Omental fat pad (tissue), 4 donors: Measurements from ENCODE around the gene DNAI2. TPM values are rescaled to one million over a fixed set of nuclear protein-coding genes. Genes with fewer than 3 reads are reported as not detected.

ENCODE experiments used
- ATAC-seq: fragments of 150-250 bp; one replicate; pipeline ENCODE4 v1.9.1; 2016; ENCODE audit warnings: mild to moderate bottlenecking, moderate library complexity; ENCODE audit not compliant: low FRiP score
- DNase-seq: peaks from one replicate; pipeline ENCODE4 v3.0.0-alpha.2; 2019; ENCODE audit warnings: low spot score
- CTCF ChIP-seq, 3 donors: fragments of 450-650 bp; IDR thresholded peaks; one replicate each; pipeline ENCODE4 v1.5.1; 2016 to 2017; ENCODE audit warnings: antibody characterized with exemption in 3 of 3, mild to moderate bottlenecking in 3 of 3, moderate library complexity in 2 of 3
- total RNA-seq, 4 donors: library from RNA; depleted of rRNA; stranded (reverse); fragments of >200 nt; gene quantifications; one replicate each; pipeline ENCODE4 v1.1.0, GENCODE V29; 2016

DNAI2 gene
- total RNA-seq, 4 donors from 2014 or later: not detected

GRCh38 chr17:74359916-74360315, 85.9 kb downstream of the DNAI2 start:
- no peak for DNase-seq
- no peak for ATAC-seq
- no peak for TF ChIP-seq CTCF (IDR thresholded peaks at IDR 0.05)

- ATAC-seq (no peak), DNase-seq (no peak)
- no peak for TF ChIP-seq CTCF (IDR thresholded peaks at IDR 0.05)
Measured at GRCh38 chr17:74360899-74361229, 86.8 kb downstream of the DNAI2 start.

- peak; percentile 60 for ATAC-seq
- DNase-seq: peak; percentile 35
- peak in 1 of 3 donors; percentile 17 for TF ChIP-seq CTCF (IDR thresholded peaks at IDR 0.05)
Measured at GRCh38 chr17:74361230-74362068, 87.4 kb downstream of the DNAI2 start, which contains the start of gene BTBD17. BTBD17 (minus strand) TSS chr17:74361868; CDS start chr17:74361819, 49 bp downstream.

- no peak for DNase-seq
- ATAC-seq: no peak
- TF ChIP-seq CTCF (IDR thresholded peaks at IDR 0.05): no peak
Measured at GRCh38 chr17:74362069-74362405, 88.0 kb downstream of the DNAI2 start.

- no peak for DNase-seq
- TF ChIP-seq CTCF (IDR thresholded peaks at IDR 0.05): no peak
- no peak for ATAC-seq
Measured at GRCh38 chr17:74362810-74363498, 88.9 kb downstream of the DNAI2 start.

Other genes with a start within 250 kb of the DNAI2 start
- gene RPL38, start 70.6 kb upstream of the DNAI2 start, total RNA-seq: 100 to 1,000 TPM; 333 to 392 (median 362) TPM
- 1 to 10 TPM; 5.9 to 9.0 (median 7.9) TPM for gene TTYH2, start 60.7 kb upstream of the DNAI2 start, total RNA-seq
- 1 to 10 TPM in 2 of 4 donors, under 1 TPM in 2; 0.72 to 2.4 (median 1.4) TPM for gene KIF19, start 52.0 kb downstream of the DNAI2 start, total RNA-seq
- under 1 TPM in 1 of 4 donors, not detected in 3; 0.36 TPM for gene BTBD17, start 87.6 kb downstream of the DNAI2 start, total RNA-seq
- gene GPR142, start 93.3 kb downstream of the DNAI2 start, total RNA-seq: not detected
- 10 to 100 TPM; 11.5 to 29.0 (median 16.0) TPM for gene GPRC5C, start 157.9 kb downstream of the DNAI2 start, total RNA-seq
- gene CD300A, start 192.4 kb downstream of the DNAI2 start, total RNA-seq: 10 to 100 TPM in 3 of 4 donors, 1 to 10 TPM in 1; 4.8 to 24.6 (median 16.6) TPM